Measurements from ENCODE around the gene NEK6.

The NEK6 gene

DNA sequence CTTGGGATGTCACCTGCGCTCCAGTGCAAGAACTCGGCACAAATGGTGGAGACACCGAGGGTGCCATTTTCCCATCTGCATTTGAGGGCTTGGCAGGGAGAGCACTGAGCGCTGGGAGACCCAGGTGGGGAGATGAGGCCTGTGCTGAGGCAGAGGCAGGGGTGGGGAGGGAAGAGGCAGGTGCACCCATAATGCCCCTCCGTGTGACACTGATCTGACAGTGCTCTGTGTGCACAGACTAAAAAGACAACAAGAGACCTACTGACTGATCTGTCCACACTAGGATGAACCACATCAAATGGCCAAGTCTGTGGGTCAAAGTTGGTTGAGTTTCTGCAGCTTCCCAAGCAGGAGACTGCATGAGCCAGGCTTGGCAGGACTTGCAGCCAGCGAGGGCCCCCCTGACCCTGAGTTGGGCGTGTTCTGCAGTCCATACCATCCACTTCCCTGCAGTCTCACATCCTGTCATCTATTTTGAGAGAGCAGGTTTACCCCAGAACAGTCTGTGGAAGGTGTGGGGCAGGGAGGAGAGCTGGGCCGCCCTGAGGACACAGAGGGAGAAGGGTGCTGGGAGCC lies 41.9 kb downstream of the NEK6 start:
- DNase-seq: no peak

GRCh38 chr9:124300312-124300711 lies 42.6 kb downstream of the NEK6 start:
- no peak for DNase-seq

- DNase-seq: no peak
Measured at GRCh38 chr9:124302921-124303320, 45.2 kb downstream of the NEK6 start.

- no peak for DNase-seq
Measured at GRCh38 chr9:124303762-124304161, 46.0 kb downstream of the NEK6 start.

- no peak for DNase-seq
Measured at GRCh38 chr9:124304285-124304684, 46.5 kb downstream of the NEK6 start.

DNA sequence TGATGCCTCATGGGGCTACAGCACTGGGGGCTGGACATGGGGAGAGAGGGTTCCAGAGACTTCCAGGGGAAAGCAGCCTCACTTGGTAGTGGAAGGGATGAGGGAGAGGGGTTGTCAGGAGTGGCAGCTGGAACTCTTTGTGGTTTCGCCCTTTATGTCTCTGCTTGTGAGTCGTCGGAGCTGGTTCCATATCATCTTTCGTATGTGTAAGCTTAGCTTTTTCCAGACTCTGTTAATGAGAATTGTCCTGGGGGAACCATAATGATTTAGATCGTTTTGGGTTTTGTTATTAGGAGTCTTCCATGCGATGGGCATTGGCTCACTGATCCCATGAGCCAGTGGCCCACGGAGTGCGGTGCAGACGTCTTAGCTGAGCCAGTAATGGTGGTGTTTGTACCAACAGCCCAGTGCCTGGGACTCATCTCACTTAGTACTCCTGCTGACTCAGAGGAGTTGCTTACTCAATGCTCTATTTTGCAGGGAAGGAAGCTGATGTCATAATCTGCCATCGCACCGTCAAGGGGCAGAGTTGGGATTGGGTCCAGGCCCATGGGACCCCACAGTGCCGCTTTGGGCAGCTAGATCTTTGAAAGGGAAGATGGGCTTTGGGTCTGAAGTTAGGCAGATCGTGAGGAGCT lies 48.5 kb downstream of the NEK6 start:
- no peak for DNase-seq

DNA sequence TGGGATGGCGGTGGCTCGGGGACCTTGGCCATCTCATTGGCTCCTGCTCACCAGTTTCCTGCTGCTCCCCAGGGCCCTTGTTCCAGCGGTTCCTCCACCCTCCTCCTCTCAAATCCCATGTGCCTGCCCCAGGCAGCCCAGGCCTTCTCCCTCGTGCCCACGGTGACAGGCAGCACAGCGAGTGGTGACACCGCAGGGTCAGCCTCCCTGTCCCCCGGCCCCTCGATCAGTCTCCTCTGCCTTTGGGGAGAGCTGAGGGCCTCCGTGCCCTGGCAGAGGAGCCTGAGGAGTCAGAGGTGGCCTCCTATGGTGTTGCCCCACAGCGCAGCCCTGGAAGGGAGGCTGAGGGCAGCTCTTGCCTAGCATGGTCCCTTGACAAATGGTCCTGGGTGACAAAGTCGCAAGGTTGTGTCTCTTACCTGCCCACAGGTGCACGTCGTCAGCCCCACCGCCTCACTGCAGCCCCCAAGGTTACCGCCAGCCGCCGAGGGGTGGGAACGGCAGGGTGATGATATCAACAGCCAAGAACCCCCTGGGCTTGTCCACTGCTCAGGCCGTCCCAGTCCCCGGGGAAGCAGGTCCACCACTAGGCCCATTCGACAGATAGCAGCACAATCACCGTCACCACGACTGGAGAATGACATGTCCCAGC lies 49.8 kb downstream of the NEK6 start:
- DNase-seq: no peak

GRCh38 chr9:124308606-124309491 lies 51.1 kb downstream of the NEK6 start:
- DNase-seq: no peak

DNA sequence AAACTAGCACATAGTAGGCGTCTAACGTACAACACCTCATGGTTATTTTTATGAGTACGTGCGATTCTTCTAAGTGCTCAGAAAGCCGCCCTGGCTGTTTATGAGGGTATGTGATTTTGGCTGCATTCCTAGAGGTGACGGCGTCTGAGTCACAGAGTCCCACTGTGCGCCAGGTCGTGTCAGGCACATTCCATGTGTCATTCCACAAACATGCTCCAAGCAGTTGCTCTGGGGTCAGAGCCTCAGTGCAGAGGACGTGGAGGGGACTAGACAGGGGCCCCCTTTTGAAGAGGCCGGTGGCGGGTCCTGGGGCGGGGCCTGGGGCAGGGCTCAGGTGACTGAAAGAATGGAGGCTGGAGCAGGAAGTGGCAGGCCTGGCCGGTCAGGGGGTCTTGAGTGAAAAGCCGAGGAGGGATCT lies 51.9 kb downstream of the NEK6 start:
- DNase-seq: no peak

GRCh38 chr9:124311283-124311682 lies 53.5 kb downstream of the NEK6 start:
- no peak for DNase-seq

- DNase-seq: no peak
Measured at GRCh38 chr9:124312290-124313265, 54.8 kb downstream of the NEK6 start.

GRCh38 chr9:124313940-124314339 lies 56.2 kb downstream of the NEK6 start:
- no peak for DNase-seq

DNA sequence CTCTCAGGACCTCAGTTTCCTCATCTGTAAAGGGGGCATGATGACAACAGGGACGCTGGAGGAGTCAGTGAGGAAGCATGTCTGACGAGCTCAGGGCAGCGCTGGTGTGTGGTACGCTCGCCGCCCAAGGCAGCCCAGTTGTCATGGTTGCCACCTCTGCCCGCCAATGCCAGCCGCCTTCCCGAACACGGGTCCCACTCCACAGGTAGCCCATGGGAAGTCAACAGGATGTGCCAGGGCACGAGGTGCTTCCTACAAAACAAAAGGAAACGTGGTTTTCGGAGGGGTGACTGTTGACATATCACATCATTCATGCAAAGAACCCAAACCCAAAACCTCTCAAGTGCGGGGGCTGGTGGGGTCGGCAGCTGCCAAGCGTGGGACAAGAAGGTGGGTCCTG lies 58.1 kb downstream of the NEK6 start:
- no peak for DNase-seq

- DNase-seq: no peak
Measured at GRCh38 chr9:124320062-124320973, 62.6 kb downstream of the NEK6 start.

DNA sequence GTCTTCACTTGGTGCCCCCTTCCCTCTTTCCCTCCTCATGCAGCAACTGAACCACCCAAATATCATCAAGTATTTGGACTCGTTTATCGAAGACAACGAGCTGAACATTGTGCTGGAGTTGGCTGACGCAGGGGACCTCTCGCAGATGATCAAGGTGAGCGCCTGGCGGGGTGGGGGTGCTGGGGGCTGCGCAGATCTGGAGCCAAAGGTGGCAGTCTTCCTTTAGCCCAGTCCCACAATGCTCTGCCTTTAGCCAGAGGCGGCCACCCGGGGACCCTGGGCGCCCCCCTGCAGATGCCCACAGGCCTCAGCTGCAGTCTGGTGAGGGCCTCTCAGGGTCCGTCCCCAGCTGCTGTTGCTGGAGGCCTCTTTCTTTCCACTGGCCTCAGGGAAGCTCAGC lies 63.7 kb downstream of the NEK6 start:
- no peak for DNase-seq

DNA sequence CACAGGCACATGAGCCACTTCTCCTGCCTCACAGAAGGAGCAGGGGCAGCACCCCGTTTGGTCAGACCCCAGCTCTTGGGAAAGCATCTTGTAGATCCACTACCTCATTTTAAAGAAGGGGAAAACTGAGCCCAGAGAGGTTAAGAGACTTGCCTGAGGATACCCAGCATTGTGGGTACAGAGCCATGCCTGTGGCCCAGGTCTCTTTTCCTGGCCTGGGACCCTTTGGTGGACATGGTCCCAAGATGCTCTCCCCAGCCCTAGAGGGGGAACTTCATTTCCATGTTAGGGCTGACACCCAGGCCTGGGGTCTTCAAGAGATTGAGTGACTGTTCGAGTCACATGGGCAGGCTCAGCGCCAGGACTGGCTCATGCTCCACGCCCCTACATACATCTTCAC lies 64.2 kb downstream of the NEK6 start:
- no peak for DNase-seq

DNA sequence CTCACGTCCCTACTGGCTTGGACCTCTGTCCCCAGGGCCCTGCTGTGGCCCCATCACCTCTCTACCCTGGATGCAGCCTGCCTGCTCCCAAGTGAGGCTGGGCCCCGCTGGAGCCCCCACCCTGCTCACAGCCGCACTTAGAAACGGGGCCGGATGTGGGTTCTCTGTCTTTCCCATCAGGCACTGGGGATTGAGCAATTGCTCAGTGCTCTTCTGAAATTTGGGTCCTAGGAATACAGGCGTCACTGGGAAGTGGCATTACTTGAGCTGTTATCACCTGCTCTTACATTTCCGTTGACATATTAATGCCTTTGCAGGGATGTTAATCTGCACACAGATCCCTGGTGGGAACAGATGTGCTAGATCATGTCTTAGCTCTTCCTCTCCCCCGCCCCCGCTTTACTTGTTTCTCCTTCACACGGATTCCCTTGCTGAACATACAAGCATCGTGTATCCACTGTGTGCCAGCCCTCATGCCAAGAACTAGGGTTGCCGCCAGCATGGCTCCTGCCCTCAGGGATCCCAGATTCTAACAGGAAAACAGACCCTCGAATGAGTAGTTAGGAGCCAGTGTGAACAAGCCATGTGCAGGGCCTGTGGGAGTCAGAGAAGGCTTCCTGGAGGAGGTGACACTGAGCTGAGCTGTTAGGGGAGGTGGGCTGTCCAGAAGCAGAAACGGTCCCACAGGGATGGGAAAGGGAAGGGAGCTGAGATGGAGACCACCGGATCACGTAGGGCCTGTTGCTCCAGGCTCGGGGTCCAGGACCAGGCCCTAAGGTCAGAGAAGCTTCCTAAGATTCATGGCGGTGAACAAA lies 65.1 kb downstream of the NEK6 start:
- no peak for DNase-seq

DNA sequence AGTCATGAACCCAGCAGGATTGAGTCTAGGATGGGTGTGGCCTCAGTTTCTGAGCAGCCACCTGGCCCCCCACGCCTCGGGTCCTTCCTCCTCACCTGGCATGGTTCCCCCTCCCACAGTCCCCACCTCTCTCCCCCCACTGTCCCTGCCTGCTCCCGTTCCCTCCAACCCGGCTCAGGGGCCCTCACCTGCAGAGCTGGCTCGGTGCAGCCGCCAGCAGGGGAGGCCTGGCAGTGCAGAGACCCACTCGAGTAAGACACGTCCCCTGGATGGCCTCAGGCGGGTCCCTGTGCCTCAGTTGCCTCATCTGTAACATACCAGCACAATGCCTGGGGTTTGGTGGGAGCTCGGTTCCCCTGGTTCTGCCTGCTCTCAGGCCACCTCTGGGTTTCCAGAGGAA lies 66.2 kb downstream of the NEK6 start:
- DNase-seq: no peak

- DNase-seq: no peak
Measured at GRCh38 chr9:124325816-124326215, 68.1 kb downstream of the NEK6 start.

GRCh38 chr9:124326378-124326777 lies 68.6 kb downstream of the NEK6 start:
- DNase-seq: no peak

Measured in KG1 (cell line).